Measurements from ENCODE around the gene REEP3.
"Not testable (repeated sequence)": the region's sequence is repeated elsewhere in the genome, so short reads cannot be mapped to it uniquely, and the experiment has no call there.

REEP3 gene

DNA sequence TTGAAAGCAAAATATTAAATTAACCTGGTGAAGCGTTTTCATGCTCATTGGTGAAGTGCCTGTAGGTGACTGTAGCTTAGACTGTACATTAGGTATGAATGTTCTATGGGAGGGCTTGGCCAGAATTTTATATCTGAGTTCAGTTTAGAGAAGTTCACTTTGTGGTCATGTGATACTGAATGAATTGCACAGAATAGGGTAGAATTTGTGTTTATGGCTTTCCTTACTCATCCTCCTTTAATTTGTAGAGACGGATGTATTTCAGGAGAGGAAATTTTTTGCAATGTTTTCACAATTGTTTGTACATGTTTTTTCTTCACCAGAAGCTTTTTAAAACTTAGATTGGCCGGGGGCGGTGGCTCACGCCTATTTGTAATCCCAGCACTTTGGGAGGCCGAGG is 32.3 kb downstream of the REEP3 start:
- DNase-seq: no peak

DNA sequence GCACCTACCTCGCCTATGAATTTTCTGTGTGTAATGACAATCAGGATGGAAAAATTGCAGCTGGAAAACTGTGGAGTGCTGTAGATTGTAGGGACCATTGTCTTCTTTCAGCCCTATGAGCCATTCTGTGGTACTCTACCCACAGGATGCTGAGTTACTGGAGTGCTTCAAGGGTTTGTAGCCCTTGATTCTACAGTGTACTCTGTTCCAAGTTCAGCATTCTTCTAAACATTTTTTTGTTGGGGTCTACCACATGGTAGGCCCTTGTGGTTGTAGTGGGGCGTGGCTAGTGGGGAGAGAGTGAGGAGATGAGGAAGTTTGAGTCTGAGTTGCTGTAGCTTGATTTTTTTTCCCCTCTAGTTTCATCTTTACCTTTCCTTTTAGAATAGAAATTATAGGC is 33.5 kb downstream of the REEP3 start:
- DNase-seq: peak; percentile 48

DNA sequence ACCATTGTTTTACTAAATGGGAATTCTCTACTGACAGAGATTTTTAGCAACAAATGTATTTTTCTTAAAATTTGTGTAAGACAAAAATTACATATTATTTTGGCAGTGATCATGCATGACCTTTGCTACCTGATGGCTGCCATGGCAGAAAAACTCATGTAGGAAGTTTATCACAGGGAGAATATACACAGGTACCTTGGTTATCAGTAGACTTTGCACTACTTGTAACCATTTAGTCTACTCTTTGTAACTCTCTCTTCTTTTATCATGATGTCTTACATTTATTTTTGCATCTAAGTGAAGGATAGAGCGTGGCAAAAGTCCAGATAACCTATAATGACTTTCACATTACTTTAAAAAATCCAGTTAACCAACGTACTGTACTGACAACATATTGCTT is 34.1 kb downstream of the REEP3 start:
- no peak for DNase-seq

DNA sequence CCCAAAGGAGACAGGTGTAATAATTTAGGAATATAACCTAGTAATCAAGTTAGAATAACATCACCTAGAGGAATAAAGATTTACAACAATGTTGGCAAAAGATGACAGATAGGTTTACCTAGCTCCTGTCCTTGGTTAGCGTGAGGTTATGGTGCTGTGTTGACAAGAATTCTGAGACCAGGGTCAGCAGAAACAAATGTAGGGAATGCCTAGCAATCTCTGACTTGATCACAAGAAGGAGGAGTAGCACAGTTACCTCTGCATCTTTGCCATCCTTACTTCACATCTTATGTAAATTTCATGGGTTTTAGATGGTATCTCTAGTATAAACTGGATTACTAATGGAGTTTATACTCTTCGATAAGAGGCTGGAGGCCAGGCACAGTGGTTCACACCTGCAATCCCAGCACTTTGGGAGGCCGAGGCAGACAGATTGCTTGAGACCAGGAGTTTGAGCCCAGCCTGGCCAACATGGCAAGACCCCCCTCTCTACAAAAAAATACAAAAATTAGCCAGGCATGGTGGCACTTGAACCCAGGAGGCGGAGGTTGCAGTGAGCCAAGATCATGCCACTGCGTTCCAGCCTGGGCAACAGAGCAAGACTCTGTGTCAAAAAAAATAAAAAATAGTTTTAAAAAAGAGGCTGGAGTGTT is 37.1 kb downstream of the REEP3 start:
- DNase-seq: no peak

DNA sequence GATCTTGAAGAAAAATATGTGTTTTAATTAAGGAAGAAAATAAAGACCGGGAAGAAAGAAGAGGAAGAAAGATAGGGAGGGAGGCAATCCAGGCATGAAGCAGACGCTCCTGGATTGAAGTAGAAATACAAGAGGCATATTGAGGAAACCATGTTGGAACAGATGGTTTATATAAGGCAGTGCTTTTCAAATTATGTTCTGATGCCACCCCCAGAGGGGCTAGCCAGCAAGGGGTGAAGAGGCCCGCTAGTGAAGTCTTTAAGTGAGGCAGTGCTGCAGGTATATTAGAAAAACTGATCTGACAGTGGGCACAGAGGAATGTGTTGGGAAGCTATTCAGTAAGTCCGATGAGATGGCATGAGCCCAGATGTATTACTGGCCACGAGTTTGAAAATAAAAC is 40.1 kb downstream of the REEP3 start:
- no peak for DNase-seq

DNA sequence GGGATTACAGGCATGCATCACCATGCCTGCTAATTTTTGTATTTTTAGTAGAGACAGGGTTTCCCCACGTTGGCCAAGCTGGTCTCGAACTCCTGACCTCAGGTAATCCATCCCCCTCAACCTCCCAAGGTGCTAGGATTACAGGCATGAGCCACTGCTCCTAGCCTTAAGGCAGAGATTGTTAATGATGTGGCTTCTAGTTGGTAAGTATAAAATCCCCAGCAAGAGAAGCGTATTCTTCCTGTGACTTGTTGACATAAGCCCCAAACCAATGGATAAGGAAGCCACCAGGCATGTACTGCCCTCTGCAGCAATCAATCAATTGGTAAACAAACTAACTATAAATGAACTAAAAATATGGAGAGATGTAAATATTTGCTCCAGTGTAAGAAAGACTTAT is 41.2 kb downstream of the REEP3 start:
- DNase-seq: no peak

DNA sequence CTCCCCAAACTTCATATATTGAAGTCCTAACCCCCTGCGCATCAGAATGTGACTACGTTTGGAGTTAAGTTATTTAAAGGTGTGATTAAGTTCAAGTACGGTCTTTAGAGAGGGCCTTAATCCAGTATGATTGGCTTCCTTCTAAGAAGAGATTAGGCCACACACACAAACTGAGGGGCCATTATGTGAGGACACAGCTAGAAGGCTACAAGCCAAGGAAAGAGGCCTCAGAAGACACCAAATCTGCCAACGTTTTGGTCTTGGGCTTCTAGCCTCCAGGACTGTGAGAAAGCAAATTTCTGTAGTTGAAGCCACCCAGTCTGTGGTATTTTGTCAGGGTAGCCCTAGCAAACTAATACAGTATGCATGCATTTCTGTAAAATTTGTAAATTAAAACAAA is 41.7 kb downstream of the REEP3 start:
- no peak for DNase-seq

DNA sequence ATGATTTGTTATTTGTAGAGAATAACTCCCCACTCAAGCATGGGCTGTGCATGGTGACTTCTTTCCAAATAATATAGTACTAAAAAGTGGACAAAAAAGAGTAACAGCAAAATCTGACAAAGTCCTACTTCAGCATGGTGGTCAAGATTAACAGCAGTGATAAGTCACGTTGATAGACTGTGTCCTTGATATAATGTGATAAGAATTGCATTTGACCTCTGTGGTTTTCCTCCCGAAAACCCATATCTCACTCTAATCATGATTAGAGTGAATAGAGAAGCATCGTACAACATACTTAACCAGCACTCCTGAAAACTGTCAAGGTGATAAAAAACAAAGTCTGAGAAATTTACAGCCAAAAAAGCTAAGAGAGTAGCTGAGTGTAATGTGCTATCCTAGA is 42.4 kb downstream of the REEP3 start:
- no peak for DNase-seq

DNA sequence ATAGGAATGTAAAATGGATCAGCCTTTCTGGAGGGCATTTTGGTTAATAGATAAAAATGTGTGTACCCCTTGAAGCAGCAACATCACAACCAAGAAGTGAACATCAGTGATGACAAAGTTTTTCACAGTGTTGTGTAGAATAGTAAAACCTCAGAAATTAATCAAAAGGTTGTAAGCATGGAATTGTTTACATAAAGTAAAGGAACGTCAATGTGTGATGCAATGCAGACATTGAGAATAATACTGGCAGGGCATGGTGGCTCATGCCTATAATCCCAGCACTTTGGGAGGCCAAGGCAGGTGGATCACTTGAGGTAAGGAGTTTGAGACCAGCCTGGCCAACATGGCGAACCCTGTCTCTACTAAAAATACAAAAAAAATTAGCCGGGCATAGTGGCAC is 43.5 kb downstream of the REEP3 start:
- not testable (repeated sequence) for DNase-seq

DNA sequence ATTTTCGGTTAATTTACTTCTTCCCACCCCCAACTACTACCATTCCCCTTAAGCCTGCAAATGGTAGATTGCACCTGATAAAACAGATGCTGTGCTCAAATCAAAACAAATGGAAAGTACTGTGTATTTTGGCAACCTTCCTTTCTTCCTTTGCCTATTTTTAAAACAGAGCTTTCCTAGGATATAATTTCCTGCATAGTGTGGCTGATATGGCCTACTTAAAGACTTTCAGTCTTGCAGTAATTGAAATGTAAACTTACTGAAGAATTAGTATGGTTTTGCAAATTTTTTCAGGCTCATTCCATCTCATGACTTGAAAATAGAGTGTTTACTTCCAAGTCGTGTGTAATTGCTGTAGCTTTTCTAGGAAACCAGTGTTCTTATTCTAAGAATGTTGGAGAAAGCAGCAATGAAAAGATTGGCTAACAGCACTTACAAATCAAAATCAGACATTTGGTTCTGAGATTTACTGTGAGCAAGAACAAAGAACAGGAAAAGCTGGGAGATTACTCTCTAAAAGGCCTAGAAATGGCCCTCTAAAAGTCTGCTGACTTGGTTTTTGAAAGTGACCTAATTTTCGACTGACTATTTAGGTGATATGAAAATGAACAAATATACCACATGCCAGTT is 52.0 kb downstream of the REEP3 start:
- DNase-seq: no peak

DNA sequence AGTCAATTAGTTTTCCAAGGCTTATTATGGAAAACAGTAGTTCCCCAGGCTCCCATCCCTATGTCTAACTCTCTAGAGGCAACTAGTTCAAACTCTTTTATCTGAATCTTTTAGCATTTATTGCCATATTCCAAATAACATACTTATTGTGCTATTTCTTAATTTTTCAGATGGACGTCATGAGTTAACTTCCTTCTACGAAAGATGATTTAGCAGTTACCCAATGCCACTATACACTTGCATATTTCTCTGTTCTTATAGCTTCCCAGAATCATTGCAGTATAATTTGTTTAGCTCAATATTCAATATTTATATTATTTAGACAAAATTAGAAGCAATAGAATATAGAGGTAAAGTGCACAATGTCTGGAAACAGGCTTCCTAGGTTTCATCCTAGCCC is 52.8 kb downstream of the REEP3 start:
- no peak for DNase-seq

DNA sequence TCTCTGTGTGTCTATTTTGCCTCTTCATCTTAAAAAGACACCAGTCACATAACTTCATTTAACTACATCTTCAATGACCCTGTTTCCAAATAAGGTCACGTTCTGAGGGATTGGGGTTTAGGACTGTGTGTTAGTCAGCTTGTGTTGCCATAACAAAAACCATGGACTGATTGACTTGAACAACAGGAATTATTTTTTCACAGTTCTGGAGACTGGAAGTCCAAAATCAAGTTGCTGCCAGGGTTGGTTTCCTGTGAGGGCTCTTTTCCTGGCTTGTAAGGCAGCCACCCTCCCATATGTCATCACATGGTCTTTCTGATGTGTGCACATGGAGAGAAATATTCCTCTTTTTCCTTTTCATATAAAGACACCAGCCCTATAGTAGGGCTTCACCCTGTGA is 55.3 kb downstream of the REEP3 start:
- no peak for DNase-seq

DNA sequence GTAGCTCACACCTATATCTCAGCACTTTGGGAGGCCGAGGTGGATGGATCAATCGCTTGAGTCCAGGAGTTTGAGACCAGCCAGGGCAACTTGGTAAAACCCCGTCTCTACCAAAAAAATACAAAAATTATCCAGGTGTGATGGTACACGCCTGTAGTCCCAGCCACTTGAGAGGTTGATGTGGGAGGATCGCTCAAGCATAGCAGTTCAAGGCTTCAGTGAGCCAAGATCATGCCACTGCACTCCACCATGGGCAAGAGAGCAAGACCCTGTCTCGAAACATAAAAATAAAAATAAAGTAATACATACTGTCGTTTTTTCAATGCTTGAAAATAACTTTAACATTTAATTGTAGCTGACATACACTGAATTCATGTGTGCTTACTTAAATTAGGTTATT is 57.3 kb downstream of the REEP3 start:
- DNase-seq: no peak

DNA sequence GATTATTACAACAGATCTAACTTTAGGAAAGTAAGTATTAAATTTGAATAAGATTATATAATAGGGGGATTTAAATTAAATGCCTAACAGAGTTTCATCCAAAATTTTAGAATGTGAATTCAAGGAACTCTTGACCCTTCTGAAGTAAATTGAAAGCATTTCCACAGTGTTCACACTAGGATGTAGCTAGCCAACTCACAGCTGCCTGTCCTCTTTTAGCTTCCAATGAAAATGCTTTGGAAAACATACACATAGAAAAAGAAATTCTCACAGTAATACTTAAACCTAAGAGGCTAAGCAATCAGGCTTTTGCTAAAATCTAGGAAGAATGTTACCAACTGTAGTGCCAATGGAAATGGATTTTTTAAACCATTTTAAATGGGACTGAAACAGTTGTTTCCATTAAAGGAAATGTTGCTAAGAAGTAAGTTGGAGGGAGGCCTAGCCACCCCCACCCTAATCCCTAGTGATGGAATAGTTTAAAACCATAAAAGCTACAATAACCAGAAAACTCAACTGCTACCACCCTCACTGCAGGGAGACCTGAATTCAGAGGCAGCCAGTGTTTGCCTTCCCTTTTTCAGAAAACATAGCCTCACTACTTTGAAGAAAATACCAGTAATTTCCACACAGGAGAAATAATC is 58.3 kb downstream of the REEP3 start:
- no peak for DNase-seq

DNA sequence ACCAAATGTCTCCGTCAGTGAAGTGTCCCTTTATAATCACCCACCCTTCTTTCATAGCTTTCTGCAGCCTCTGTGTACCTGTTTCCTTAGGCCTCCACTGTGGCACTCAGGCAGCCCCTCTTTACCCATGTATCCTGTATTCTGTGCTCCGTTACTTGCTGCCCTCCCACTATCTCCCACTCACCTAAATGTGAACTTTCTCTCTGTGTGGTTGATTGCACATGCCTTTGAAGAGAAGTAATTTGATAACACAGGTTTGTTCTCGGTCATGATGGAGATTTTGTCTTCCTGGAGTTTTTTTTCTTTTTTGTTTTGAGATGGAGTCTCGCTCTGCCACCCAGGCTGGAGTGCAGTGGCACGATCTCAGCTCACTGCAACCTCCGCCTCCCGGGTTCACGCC is 61.5 kb downstream of the REEP3 start:
- no peak for DNase-seq

DNA sequence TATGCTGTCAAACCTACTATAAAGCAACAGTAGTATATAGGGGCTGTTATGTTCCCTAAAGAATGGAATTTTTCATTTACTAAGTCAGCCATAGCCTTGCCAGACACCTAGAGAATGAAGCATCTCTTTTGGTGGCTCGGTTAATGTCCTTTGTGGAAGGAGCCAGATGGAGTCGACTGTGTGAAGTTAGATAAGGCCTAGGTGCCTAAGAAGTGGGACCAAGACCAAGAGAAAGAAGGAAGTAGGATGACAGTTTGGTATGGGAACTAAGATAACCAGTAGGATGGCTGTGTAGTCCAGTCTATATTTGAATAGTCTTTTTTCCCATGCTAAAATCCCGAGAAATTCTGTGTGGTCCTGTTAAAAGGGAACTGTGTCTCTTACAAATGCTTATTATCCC is 62.2 kb downstream of the REEP3 start:
- no peak for DNase-seq

DNA sequence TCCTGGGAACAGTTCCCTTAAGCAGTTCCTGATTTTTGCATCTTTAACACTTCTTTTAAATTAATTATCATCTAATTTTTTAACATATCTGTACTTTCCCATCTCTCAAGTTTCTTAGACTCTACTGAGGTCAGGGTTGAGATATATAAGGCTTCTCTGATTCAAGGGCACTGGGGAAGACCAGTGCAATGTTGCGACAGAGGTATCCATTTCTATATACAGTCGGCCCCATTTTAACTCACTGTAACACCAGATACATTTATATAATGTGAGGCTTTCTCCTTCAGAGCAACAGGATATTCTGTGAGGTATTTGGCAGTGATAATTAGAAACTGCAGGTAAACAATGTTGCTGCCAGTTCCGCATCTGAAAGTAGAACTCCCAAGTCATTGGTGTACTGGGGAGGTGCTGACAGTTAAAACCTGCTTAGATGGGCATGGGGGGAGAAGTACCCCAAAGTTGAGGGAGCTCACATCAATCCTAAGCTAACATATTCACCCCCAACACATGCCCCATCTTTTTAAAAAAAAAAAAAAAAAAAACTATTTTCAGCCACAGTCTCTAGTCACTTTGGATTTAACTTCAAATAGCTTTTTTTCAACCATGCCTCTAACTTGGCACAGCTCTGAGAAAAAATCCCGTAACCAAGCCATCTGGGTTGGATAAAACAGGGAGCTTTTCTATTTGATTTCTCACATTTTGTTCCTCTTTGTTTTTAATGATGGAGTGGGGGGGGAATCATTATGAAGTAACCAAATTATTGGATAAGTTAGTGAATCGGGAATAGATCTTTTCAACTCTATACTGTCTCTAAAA is 62.9 kb downstream of the REEP3 start:
- DNase-seq: no peak

DNA sequence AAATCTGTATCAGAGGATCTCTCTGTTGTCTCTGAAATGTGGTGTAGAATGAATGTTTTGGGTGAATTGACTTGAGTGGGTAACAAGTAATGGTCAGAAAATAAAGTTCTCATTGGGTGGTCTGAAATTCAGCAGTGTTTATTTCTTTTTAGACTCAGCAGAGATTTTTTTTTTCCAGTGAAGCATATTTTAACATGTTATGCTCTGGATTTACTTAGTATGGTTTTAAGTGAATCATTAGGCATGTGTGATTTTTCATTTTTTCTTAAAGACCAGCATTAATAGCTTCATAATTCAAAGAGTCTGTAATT is 63.5 kb downstream of the REEP3 start:
- DNase-seq: no peak

DNA sequence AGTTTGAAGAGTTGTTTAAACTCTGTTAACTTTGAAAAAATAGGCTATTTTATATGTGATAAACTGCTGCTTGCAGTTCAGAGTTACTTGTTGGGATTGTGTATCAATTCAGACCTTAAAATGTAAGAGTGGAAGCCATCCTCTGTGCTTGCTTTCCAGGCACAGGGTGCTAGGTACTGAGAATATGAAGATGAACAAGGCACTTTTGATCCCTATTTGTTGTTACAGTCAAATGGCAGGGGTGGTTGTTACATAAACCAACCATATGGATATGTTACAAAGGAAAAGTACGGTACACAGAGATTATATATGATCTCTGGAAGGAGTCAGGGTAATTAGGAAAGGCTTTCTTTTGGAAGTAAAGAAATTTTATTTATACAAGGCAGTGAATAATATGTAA is 63.8 kb downstream of the REEP3 start:
- DNase-seq: no peak

DNA sequence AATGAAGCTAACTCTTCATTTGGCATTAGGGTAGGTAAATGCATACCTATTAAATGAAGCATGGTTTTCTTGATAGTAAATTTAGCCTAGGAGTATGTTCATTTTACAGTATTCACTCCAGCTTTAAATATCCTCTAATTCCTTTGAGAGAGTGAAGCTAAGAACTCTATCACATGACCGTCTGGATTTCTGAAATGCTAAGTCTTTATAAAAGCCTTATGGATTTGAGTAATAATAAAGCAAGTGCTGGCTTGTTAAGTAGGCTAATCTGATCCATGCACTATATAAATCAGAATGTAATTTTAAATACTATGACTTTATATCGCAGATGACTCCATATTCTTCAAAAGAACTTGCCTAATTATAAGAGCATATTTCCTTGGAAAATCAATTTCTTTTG is 64.8 kb downstream of the REEP3 start:
- no peak for DNase-seq

DNA sequence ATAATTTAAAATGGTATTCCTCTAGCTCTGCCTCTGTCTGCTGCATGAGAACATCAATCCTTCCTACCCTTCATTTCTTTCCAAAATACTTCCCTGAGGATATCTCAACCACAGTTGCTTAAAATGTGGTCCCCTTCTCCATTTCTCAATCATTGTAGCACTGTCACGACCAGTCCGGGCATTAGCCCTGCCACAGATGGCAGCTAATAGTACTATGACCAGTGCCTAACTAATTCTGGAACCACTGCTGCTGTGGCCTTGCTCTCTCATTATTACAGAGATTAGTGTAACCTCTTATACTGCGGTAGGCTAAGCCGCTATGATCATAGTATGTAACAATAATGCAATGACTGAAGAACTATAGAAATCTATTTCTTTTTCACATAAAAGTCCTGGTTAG is 66.0 kb downstream of the REEP3 start:
- no peak for DNase-seq

DNA sequence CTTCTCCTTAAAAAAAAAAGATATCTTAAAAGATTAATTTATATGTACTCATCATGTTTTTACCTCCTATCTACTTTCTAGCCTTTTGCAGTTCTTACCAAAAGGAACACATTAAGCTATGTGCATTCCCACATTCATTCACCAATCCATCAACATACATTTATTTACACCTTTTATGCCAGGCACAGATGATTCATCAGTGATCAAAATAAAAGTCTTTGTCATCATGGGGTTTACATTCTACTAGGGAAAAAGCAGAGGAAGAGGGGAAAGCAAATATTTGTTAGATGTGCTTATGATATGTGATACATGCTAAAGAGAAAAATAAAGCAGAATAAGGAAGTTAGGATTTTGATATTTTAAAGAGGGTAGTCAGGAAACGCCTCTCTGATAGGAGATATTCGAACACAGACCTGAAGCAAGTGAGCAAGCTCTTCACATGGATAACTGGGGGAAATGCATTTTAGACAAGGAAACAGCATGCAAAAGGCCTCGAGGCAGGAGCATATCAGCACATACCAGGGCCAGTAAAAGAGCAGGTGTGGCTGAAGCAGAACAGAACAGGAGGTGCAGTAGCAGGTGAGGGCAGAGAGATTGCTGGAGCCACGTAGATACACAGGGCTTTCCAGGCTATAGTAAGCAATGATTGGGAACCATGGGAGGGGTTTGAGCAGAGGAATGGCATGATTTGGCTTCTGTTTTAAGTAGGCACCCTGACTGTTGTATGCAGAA is 67.4 kb downstream of the REEP3 start:
- DNase-seq: no peak

All from CD4-positive, alpha-beta T cell treated with Interleukin-17A for 4 hours (primary cell).